H1 (cell line): ENCODE measurements around the gene USH1G. TPM values are rescaled to one million over a fixed set of nuclear protein-coding genes. Genes with fewer than 3 reads are reported as not detected.

ENCODE experiments used
- ASH2L ChIP-seq: fragments of 200-600, 300-600 bp; sonication (generic); IDR thresholded peaks from one replicate; pipeline ENCODE4 v1.7.1; 2017; ENCODE audit warnings: low read length
- CBX8 ChIP-seq: fragments of 300-800, 300-1000 bp; sonication (generic); IDR thresholded peaks from 2 replicates; pipeline ENCODE4 v1.7.1; 2016; ENCODE audit warnings: low read depth, low read length, borderline replicate concordance
- CHD2 ChIP-seq: IDR thresholded peaks from 2 replicates; pipeline ENCODE4 v1.6.1; 2012; ENCODE audit warnings: low read length, improper control_type of control experiment
- CTBP2 ChIP-seq: IDR thresholded peaks from 2 replicates; pipeline ENCODE4 v1.7.0; 2011; ENCODE audit warnings: borderline replicate concordance, mild to moderate bottlenecking, moderate library complexity, mixed read lengths, low read length; ENCODE audit not compliant: insufficient read depth, insufficient read length
- GABPA ChIP-seq: IDR thresholded peaks from 2 replicates; pipeline ENCODE4 v1.6.1; 2011; ENCODE audit warnings: mild to moderate bottlenecking, low read length, moderate library complexity, borderline replicate concordance; ENCODE audit not compliant: insufficient read depth
- JUN ChIP-seq: IDR thresholded peaks from 2 replicates; pipeline ENCODE4 v1.6.1; 2011; ENCODE audit warnings: low read depth, mild to moderate bottlenecking, improper control_type of control experiment, low read length
- KDM4A ChIP-seq: IDR thresholded peaks from one replicate; pipeline ENCODE4 v1.7.1; 2012; ENCODE audit warnings: low read depth, mild to moderate bottlenecking, moderate library complexity, low read length, inconsistent platforms; ENCODE audit not compliant: severe bottlenecking
- POLR2AphosphoS5 ChIP-seq: IDR thresholded peaks from 2 replicates; pipeline ENCODE4 v1.6.1; 2011; ENCODE audit warnings: low read depth, low read length
- RNF2 ChIP-seq: fragments of 200-900, 300-1000 bp; sonication (generic); IDR thresholded peaks from 2 replicates; pipeline ENCODE4 v1.7.1; 2016; ENCODE audit warnings: borderline replicate concordance, low read depth, mild to moderate bottlenecking, antibody characterized with exemption, low read length; ENCODE audit not compliant: poor library complexity, severe bottlenecking; ENCODE audit errors: missing control alignments
- TEAD4 ChIP-seq: IDR thresholded peaks from 2 replicates; pipeline ENCODE4 v1.6.1; 2012; ENCODE audit warnings: low read depth, low read length, inconsistent platforms, mixed read lengths
- ZNF274 ChIP-seq: IDR thresholded peaks from 2 replicates; pipeline ENCODE4 v1.7.0; 2012; ENCODE audit warnings: low read length, borderline replicate concordance; ENCODE audit errors: extremely low read depth
- polyA plus RNA-seq, 7 experiments: library from polyadenylated mRNA; depleted of rRNA in 3 of 7; stranded (reverse) in 5 of 7; unstranded in 2 of 7; fragments of >200 nt in 5 of 7; fragments of 200-250 nt in 2 of 7; gene quantifications; 1 replicate in 5 of 7; 2 replicates in 1 of 7; 4 replicates in 1 of 7; pipeline versions ENCODE4 v1.2.1 to v1.2.3, GENCODE V29; 2011 to 2013; ENCODE audit warnings: missing spikeins in 2 of 7, mixed read lengths in 2 of 7
- total RNA-seq: library from RNA; stranded (reverse); fragmentation: NEBNext Ultra II Directional; extraction: Animal tissue kit (Norgen Biotek cat#: 25700); gene quantifications from 2 replicates; pipeline ENCODE4 v1.2.1, GENCODE V29; 2021

Gene USH1G
- total and polyA plus RNA-seq, 2 of the 8 experiments (the other 6 are each of a cell fraction or from before 2014, with no cell fraction given): 1.6 to 4.3 TPM

- TF ChIP-seq ASH2L (no peak), POLR2AphosphoS5 (no peak), CHD2 (no peak), GABPA (no peak), CBX8 (no peak), RNF2 (no peak), ZNF274 (no peak), JUN (no peak), KDM4A (no peak), TEAD4 (no peak), CTBP2 (no peak)
Observed at GRCh38 chr17:74877592-74878548, 45.2 kb downstream of the USH1G start (continued).
